Activated naive CD8-positive, alpha-beta T cell treated with anti-CD3 and anti-CD28 coated beads, Interleukin-2, amount 10 ng/mL, durations not matched to agents 7 days and 5 days (primary cell): Measurements from ENCODE around the gene CPA5. TPM values are rescaled to one million over a fixed set of nuclear protein-coding genes. Genes with fewer than 3 reads are reported as not detected.
"Not testable (repeated sequence)": the region's sequence is repeated elsewhere in the genome, so short reads cannot be mapped to it uniquely, and the experiment has no call there.

Experiments
- ATAC-seq: fragments of 150-1000 bp; cut with Tn5 transposase; one replicate; pipeline ENCODE4 v1.10.0; 2021; ENCODE audit warnings: low read depth, moderate library complexity
- POLR2A ChIA-PET: fragments of 350-600 bp; sonication (Branson Sonifier 250); formaldehyde crosslinking; loops from one replicate; lab custom pipeline; 2021; ENCODE audit warnings: antibody characterized with exemption; lab: Charles Lee
- DNase-seq: peaks from one replicate; pipeline ENCODE4 v3.0.0; 2021
- H3K27ac Mint-ChIP-seq: one replicate; pipeline ENCODE4 v1.8.0; 2022; ENCODE audit warnings: mild to moderate bottlenecking, mixed read lengths
- H3K27me3 Mint-ChIP-seq: one replicate; pipeline ENCODE4 v1.8.0; 2022; ENCODE audit warnings: mild to moderate bottlenecking, moderate library complexity, mixed read lengths
- H3K36me3 Mint-ChIP-seq: one replicate; pipeline ENCODE4 v1.8.0; 2021; ENCODE audit warnings: mild to moderate bottlenecking, mixed read lengths
- H3K4me1 Mint-ChIP-seq: one replicate; pipeline ENCODE4 v1.8.0; 2021; ENCODE audit warnings: mixed read lengths
- H3K4me3 Mint-ChIP-seq: one replicate; pipeline ENCODE4 v1.8.0; 2022; ENCODE audit warnings: mild to moderate bottlenecking, moderate library complexity, mixed read lengths
- H3K9me3 Mint-ChIP-seq: one replicate; pipeline ENCODE4 v1.8.0; 2021; ENCODE audit warnings: mixed read lengths
- total RNA-seq, 2 experiments: library from RNA; stranded (reverse); gene quantifications; one replicate each; pipeline ENCODE4 v1.2.3, GENCODE V29; 2021

CPA5 gene
- total RNA-seq, 2 experiments from 2014 or later, result 8.7 to 9.4 TPM

DNA sequence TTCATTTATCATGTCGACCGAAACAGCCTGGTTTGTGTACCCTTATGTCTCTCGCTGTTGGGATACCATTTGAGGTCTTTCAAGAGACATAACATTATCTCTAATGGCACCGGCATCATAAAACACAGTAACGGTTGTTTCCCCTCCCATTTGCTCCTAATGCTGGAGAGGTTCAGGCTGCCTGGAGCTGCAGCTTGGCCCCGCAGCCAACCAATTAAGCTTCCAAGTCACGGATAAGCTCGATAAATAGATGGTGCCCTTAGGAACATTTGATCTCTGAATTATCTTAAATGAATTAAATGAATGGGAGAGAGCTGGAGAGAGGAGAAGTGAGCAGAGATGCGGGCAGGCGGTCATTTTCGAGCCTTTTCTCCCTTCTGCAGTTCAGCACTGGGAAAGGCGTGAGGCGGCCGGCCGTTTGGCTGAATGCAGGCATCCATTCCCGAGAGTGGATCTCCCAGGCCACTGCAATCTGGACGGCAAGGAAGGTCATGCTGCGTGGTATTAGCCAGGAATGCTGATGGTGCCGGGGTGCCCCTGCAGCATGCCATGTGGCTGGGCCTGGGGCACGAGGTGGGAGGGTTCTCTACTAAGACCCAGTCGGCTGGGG, 39.1 kb upstream of the CPA5 start:
- peaks cover 7% of the 10 kb centered on the region for H3K4me1 Mint-ChIP-seq
- H3K27me3 Mint-ChIP-seq, result peaks cover 10% of the 10 kb centered on the region
- POLR2A ChIA-PET, result no interaction called here
- H3K9me3 Mint-ChIP-seq, result peaks cover 6% of the 10 kb centered on the region
- ATAC-seq (no peak), DNase-seq (no peak)
- no peak overlapping the region for H3K4me3 Mint-ChIP-seq
- H3K36me3 Mint-ChIP-seq, result no peaks in the 10 kb centered on the region
- H3K27ac Mint-ChIP-seq, result no peak overlapping the region

DNA sequence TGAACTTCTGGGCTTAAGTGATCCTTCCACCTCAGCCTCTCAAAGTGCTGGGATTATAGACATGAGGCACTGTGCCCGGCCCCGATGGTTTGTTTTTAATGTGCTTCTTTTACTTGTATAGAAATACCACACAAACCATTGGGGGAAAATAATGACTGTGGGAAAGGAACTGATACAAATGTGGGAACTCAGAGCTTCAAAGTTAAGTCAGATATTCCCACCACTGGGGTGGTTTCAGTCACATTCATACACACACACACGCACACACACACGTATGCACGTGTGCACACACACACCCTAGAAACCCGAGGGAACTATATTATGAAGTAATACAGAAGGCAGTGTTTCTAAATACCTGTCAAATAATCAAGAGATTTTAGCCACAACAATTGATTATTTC, 34.6 kb upstream of the CPA5 start:
- H3K4me1 Mint-ChIP-seq, result no peaks in the 10 kb centered on the region
- no peak for DNase-seq
- POLR2A ChIA-PET, result no interaction called here
- no peak overlapping the region for H3K4me3 Mint-ChIP-seq
- ATAC-seq, result no peak
- no peaks in the 10 kb centered on the region for H3K9me3 Mint-ChIP-seq
- H3K36me3 Mint-ChIP-seq, result no peaks in the 10 kb centered on the region
- H3K27ac Mint-ChIP-seq, result no peak overlapping the region
- peaks cover 6% of the 10 kb centered on the region for H3K27me3 Mint-ChIP-seq

DNA sequence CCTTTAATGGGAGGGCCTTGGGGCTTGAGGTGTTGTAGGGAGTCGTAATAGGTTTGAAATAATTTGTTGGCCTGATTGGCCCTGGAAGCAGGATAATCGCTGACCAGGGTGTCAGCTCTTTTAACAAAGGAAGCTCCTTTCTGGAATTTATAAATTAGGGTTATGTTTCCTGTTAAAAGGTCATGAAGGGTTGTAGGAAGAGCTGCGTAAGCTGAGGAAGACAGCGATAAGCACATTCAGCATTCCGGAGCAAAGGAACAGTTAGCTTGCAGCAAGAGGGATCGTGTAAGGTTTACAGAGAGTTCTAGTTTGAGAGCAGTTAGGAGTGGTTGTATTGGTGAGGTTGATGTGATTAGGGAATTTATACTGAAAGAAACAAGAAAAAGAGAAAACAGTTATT, 30.3 kb upstream of the CPA5 start:
- no peak for DNase-seq
- Mint-ChIP-seq H3K4me1 (no peaks in the 10 kb centered on the region), H3K27me3 (peaks cover 5% of the 10 kb centered on the region), H3K4me3 (no peak overlapping the region), H3K9me3 (no peaks in the 10 kb centered on the region), H3K36me3 (no peaks in the 10 kb centered on the region), H3K27ac (no peak overlapping the region)
- ATAC-seq, result no peak
- POLR2A ChIA-PET, result no interaction called here

DNA sequence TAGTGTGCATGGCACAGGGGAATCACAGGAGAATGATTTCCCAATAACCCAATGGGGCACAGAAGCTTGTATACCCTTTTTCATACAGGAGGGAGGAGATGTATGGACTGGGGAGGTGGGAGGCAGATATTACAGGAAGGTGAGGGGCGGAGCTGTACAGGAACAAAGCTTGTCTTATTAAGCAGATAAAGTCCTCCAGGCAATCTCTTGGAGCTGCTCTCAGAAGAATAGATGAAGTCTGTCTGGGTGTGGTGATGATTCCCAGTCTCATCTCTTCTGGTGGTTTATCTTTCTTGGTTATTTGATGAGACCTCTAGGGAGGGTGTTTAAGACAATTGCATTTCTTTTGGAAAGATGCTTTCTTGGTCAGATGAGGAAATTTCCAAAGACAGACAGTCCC, 25.1 kb upstream of the CPA5 start:
- H3K4me3 Mint-ChIP-seq, result no peak overlapping the region
- DNase-seq (no peak), ATAC-seq (no peak)
- no peaks in the 10 kb centered on the region for H3K4me1 Mint-ChIP-seq
- H3K27me3 Mint-ChIP-seq, result no peaks in the 10 kb centered on the region
- no peaks in the 10 kb centered on the region for H3K36me3 Mint-ChIP-seq
- POLR2A ChIA-PET, result no interaction called here
- no peaks in the 10 kb centered on the region for H3K9me3 Mint-ChIP-seq
- no peak overlapping the region for H3K27ac Mint-ChIP-seq

DNA sequence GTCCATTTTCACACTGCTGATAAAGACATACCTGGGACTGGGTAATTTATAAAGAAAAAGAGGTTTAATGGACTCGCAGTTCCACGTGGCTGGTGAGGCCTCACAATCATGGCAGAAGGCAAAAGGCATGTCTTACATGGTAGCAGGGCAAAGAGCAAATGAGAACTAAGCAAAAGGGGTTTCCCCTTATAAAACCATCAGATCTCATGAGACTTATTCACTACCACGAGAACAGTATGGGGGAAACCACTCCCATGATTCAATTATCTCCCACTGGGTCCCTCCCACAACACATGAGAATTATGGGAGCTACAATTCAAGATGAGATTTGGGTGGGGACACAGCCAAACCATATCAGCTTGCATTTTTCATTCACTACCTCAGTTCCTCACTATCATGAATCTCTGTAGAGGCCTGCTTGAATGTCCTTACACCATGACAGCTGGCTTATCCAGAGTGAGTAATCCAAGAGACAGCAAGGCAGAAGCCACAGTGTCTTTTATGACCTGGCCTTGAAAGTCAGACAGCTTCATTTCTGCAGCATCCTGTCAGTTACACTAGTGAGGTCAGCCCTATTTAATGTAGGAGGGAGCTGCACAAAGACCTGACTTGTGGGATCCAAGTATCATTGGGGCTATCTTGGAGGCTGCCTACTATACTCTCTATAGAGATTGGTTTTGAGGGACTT, 22.9 kb upstream of the CPA5 start:
- H3K27ac Mint-ChIP-seq, H3K9me3 Mint-ChIP-seq, DNase-seq, POLR2A ChIA-PET, H3K4me1 Mint-ChIP-seq, H3K4me3 Mint-ChIP-seq, H3K36me3 Mint-ChIP-seq, ATAC-seq, H3K27me3 Mint-ChIP-seq: not testable (repeated sequence)

DNA sequence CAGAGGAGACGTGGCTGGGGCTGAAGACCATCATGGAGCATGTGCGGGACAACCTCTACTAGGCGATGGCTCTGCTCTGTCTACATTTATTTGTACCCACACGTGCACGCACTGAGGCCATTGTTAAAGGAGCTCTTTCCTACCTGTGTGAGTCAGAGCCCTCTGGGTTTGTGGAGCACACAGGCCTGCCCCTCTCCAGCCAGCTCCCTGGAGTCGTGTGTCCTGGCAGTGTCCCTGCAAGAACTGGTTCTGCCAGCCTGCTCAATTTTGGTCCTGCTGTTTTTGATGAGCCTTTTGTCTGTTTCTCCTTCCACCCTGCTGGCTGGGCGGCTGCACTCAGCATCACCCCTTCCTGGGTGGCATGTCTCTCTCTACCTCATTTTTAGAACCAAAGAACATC, 22.0 kb upstream of the CPA5 start:
- Mint-ChIP-seq H3K36me3 (peaks cover 2% of the 10 kb centered on the region), H3K27me3 (no peaks in the 10 kb centered on the region), H3K4me1 (no peaks in the 10 kb centered on the region), H3K27ac (no peak overlapping the region), H3K4me3 (no peak overlapping the region), H3K9me3 (no peaks in the 10 kb centered on the region)
- ATAC-seq, result no peak
- POLR2A ChIA-PET, result no interaction called here
- DNase-seq, result no peak

DNA sequence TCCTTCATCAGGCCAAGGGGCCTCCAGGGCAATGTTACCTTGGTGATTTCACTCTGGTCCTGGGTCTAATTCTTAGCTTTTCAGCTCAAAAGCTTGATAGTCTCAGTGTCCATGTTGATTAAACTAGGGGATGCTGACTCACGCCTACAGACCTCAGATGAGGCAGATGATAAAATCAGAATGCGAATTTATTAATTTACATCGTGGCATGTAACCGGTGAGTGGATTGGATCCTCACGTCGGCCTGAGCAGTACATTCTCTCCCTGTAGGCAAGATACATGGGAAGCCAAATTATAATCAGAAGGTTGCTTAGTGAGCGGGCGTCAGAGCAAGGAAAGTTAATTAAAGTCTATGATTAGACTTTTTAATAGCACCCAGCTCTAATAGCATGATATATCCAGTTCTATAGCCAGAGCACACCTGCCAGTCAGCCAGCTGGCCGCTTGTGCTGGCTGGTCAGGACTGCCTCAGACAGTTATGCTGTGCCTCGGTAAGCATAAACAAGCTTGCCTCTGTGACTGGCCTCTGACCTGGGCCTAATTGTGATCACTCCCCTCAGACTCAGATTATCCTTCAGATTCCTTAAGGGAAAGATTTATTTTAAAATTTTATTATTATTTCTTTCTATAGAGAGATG, 20.2 kb upstream of the CPA5 start:
- peaks cover 2% of the 10 kb centered on the region for H3K36me3 Mint-ChIP-seq
- no peaks in the 10 kb centered on the region for H3K9me3 Mint-ChIP-seq
- H3K4me1 Mint-ChIP-seq, result no peaks in the 10 kb centered on the region
- no peak overlapping the region for H3K4me3 Mint-ChIP-seq
- no peak overlapping the region for H3K27ac Mint-ChIP-seq
- H3K27me3 Mint-ChIP-seq, result no peaks in the 10 kb centered on the region
- POLR2A ChIA-PET, result no interaction called here
- DNase-seq (no peak), ATAC-seq (no peak)

DNA sequence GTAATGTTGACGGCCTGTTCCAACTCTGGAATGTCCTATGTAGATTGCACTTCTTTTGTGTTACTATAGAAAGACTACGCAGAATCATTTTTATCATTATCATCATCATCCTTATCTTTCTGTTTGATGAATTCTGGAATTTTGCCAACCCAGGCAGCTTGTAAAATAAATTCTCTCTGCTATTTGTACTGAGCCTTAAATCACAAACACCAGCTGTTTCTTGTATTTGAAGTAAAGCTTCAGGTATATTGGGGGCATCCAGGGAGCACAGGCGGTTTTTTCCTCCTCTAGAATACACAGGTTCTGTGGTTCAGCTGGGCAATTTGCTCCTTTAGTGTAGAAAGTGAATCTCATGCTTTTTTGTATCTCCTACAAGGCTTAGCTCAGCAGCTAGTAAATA, 14.9 kb upstream of the CPA5 start:
- no peaks in the 10 kb centered on the region for H3K27me3 Mint-ChIP-seq

DNA sequence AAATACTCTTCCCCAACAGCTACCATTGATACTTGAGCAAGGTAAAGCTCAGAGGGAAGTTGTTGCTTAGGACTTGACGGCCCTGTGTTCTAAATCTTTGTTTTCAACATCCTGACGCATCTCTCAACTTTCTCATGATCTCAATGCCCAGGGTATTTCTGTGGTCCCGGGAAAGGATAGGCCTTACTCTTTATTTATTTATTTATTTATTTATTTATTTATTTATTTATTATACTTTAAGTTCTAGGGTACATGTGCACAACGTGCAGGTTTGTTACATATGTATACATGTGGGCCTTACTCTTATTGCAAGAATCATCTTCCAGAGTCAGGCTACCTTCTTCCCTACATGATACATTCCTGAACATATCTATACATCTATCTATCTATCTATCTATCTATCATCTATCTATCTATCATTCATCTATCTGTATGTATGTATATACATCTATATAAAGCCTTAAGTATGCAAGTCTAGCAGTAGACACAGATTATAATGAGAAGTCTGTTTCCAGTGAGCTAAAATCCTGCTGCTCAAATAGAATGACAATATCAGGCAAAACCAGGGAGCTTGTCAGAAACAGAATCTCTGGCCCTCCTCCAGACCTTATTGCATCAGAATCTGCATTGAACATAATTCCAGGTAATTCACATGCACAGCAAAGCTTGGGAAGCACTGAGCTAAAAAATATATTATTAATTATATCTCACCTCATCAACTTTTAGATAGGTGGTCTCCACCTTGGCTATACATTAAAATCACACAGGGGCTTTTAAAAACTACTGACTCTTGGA, 12.2 kb upstream of the CPA5 start:
- Mint-ChIP-seq H3K27me3 (no peaks in the 10 kb centered on the region), H3K36me3 (no peaks in the 10 kb centered on the region), H3K27ac (no peak overlapping the region), H3K9me3 (no peaks in the 10 kb centered on the region), H3K4me1 (peaks cover 3% of the 10 kb centered on the region), H3K4me3 (no peak overlapping the region)
- DNase-seq (no peak), ATAC-seq (no peak)
- POLR2A ChIA-PET, result no interaction called here

More for the DNA sequence above, 14.9 kb upstream of the CPA5 start:
- no peak overlapping the region for H3K4me3 Mint-ChIP-seq
- ATAC-seq (no peak), DNase-seq (no peak)
- no peak overlapping the region for H3K27ac Mint-ChIP-seq
- peaks cover 2% of the 10 kb centered on the region for H3K36me3 Mint-ChIP-seq
- peaks cover 3% of the 10 kb centered on the region for H3K4me1 Mint-ChIP-seq
- H3K9me3 Mint-ChIP-seq, result no peaks in the 10 kb centered on the region
- POLR2A ChIA-PET, result no interaction called here

DNA sequence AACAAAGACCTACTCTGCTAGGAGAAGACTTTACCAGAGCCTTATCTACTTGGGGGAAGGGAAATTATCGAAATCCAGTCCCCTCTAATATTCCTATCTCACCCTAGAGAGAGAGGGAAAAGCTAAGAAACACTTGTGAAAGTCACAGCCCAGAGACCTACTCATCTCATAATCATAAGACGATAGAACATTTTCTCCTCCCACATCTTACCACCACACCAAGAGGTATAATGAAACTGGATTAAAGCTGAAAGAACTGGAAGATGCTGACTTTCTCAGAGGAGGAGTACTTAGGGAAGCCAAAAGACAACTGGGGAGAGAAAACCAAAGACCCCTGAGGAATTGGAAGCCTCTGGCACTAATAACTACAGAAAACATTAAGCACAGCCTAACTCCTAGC, 10.8 kb upstream of the CPA5 start:
- POLR2A ChIA-PET, result no interaction called here
- Mint-ChIP-seq H3K4me3 (no peak overlapping the region), H3K4me1 (peaks cover 3% of the 10 kb centered on the region), H3K36me3 (no peaks in the 10 kb centered on the region), H3K9me3 (no peaks in the 10 kb centered on the region), H3K27ac (no peak overlapping the region), H3K27me3 (no peaks in the 10 kb centered on the region)
- DNase-seq (no peak), ATAC-seq (no peak)

DNA sequence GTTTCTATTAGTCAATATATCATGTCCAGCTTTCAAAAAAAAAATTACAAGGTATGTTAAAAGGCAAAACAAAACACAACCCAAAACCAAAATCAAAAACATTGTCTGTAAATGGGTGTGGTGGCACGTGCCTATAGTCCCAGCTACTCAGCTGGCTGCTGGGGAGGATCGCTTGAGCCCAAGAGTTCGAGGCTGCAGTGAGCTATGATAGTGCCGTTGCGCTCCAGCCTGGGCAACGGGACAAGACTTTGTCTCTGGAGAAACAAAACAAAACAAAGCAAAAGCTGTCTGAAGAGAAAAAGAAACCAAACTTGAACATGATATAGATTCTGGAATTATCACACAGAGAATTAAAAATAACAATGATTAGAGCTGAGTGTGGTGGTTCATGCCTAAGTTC, 10.3 kb upstream of the CPA5 start:
- H3K9me3 Mint-ChIP-seq, result no peaks in the 10 kb centered on the region
- no peaks in the 10 kb centered on the region for H3K36me3 Mint-ChIP-seq
- ATAC-seq, result no peak
- POLR2A ChIA-PET, result no interaction called here
- no peak overlapping the region for H3K4me3 Mint-ChIP-seq
- H3K27me3 Mint-ChIP-seq, result no peaks in the 10 kb centered on the region
- H3K4me1 Mint-ChIP-seq, result peaks cover 3% of the 10 kb centered on the region
- H3K27ac Mint-ChIP-seq, result no peak overlapping the region
- no peak for DNase-seq

DNA sequence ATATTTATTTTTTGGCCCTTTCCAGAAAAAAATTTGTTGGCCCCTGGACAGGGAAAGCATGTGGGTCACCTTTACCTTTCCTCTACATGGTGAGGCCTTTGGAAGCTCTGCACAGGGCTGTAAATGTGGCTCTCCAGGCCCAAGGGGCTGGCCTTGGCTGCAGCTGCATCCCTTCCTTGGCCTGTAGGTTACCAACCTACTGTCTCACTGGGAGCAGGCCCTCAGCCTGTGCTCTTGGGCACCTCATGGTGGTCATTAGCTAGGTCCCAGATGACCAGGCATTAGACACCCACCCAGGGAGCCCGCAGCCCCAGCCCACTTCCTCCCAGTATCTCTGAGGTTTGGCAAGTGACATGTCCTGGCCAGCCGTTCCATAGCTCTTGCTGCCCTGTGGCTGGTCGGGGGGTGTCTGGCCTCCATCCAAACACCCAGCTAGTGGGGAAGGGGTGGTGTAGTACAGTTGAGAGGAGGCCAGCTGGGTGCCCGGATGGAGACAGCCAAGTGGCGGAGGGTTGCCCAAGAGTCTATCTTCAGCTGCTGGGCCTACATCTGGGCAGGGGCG, 7.1 kb upstream of the CPA5 start:
- Mint-ChIP-seq H3K27me3 (no peaks in the 10 kb centered on the region), H3K4me1 (peaks cover 3% of the 10 kb centered on the region), H3K36me3 (no peaks in the 10 kb centered on the region), H3K4me3 (no peak overlapping the region), H3K9me3 (no peaks in the 10 kb centered on the region), H3K27ac (no peak overlapping the region)
- ATAC-seq (no peak), DNase-seq (no peak)
- POLR2A ChIA-PET, result no interaction called here

DNA sequence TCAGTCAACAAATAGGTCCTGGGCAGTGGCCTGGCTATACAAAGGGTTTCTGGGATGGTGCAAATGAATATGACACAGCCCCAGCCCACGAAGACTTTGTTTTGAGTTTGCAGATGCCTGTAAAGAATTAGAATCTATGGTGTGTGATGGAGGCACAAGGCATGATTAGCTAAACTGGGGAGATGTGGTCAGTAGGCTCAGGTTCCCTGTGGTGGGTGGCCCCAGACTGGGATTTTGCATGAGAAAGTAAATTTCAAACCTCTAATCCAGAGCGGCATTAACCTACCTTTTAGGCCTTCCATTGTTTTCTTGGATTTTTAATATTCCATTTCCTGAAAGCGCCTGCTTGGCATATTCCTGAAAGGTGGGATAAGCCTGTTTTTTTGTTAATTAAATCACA, 6.4 kb upstream of the CPA5 start:
- no peaks in the 10 kb centered on the region for H3K36me3 Mint-ChIP-seq
- H3K27me3 Mint-ChIP-seq, result no peaks in the 10 kb centered on the region
- H3K4me1 Mint-ChIP-seq, result peaks cover 3% of the 10 kb centered on the region
- H3K4me3 Mint-ChIP-seq, result no peak overlapping the region
- no peak for DNase-seq
- no peak overlapping the region for H3K27ac Mint-ChIP-seq
- H3K9me3 Mint-ChIP-seq, result no peaks in the 10 kb centered on the region
- POLR2A ChIA-PET, result no interaction called here
- ATAC-seq, result no peak
